ENCODE data around the gene KIAA0040. TPM values are rescaled to one million over a fixed set of nuclear protein-coding genes. Genes with fewer than 3 reads are reported as not detected.

Gene KIAA0040
- total RNA-seq, 1 donor from 2014 or later: 0.73 TPM

DNA sequence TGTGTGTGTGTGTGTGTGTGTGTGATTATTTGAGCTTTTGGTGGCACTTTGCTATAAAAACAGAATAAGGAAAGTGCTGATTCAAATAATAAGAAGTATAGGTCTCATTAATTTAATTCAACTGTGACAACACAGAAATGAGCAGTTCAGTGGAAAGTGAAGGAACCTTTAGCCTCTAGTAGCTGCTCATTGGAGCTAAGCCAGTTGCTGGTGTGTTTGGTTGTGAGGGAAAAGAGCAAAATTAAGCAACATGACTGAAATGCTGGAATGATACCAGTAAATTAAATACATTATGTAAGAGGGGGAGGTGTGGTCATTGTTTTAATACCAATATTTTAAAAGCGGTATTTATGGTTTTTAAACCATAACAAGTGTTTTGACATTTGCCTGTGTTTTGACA is 55.2 kb downstream of the KIAA0040 start:
- Mint-ChIP-seq H3K27ac (ENCODE audit: unreplicated experiment) (no peak overlapping the region), H3K27me3 (ENCODE audit: unreplicated experiment) (peaks cover 2% of the 10 kb centered on the region), H3K4me1 (ENCODE audit: unreplicated experiment) (peaks cover 6% of the 10 kb centered on the region), H3K36me3 (ENCODE audit: unreplicated experiment) (no peaks in the 10 kb centered on the region), H3K4me3 (ENCODE audit: unreplicated experiment) (no peak overlapping the region), H3K9me3 (ENCODE audit: unreplicated experiment) (no peaks in the 10 kb centered on the region)
- TF ChIP-seq CTCF (IDR thresholded peaks at IDR 0.05): no peak
- no peak for DNase-seq (ENCODE audit: extremely low spot score, unreplicated experiment)

GRCh38 chr1:175136246-175136645 is 56.3 kb downstream of the KIAA0040 start:
- Mint-ChIP-seq H3K4me3 (ENCODE audit: unreplicated experiment) (no peak overlapping the region), H3K27ac (ENCODE audit: unreplicated experiment) (no peak overlapping the region), H3K9me3 (ENCODE audit: unreplicated experiment) (no peaks in the 10 kb centered on the region), H3K27me3 (ENCODE audit: unreplicated experiment) (peaks cover 2% of the 10 kb centered on the region), H3K36me3 (ENCODE audit: unreplicated experiment) (no peaks in the 10 kb centered on the region), H3K4me1 (ENCODE audit: unreplicated experiment) (peaks cover 13% of the 10 kb centered on the region)
- TF ChIP-seq CTCF (IDR thresholded peaks at IDR 0.05): no peak
- DNase-seq (ENCODE audit: extremely low spot score, unreplicated experiment): no peak

- H3K4me3 Mint-ChIP-seq (ENCODE audit: unreplicated experiment): no peak overlapping the region
- H3K9me3 Mint-ChIP-seq (ENCODE audit: unreplicated experiment): no peaks in the 10 kb centered on the region
- no peak for TF ChIP-seq CTCF (IDR thresholded peaks at IDR 0.05)
- no peak overlapping the region for H3K27ac Mint-ChIP-seq (ENCODE audit: unreplicated experiment)
- H3K36me3 Mint-ChIP-seq (ENCODE audit: unreplicated experiment): no peaks in the 10 kb centered on the region
- peaks cover 26% of the 10 kb centered on the region for H3K4me1 Mint-ChIP-seq (ENCODE audit: unreplicated experiment)
- H3K27me3 Mint-ChIP-seq (ENCODE audit: unreplicated experiment): peaks cover 2% of the 10 kb centered on the region
- DNase-seq (ENCODE audit: extremely low spot score, unreplicated experiment): no peak
These were observed 58.1 kb downstream of the KIAA0040 start for GRCh38 chr1:175134500-175134899.

- no peak overlapping the region for H3K4me3 Mint-ChIP-seq (ENCODE audit: unreplicated experiment)
- no peak overlapping the region for H3K27ac Mint-ChIP-seq (ENCODE audit: unreplicated experiment)
- no peaks in the 10 kb centered on the region for H3K36me3 Mint-ChIP-seq (ENCODE audit: unreplicated experiment)
- H3K9me3 Mint-ChIP-seq (ENCODE audit: unreplicated experiment): no peaks in the 10 kb centered on the region
- peaks cover 2% of the 10 kb centered on the region for H3K27me3 Mint-ChIP-seq (ENCODE audit: unreplicated experiment)
- TF ChIP-seq CTCF (IDR thresholded peaks at IDR 0.05): no peak
- no peak for DNase-seq (ENCODE audit: extremely low spot score, unreplicated experiment)
- H3K4me1 Mint-ChIP-seq (ENCODE audit: unreplicated experiment): peaks cover 26% of the 10 kb centered on the region
These were observed 58.7 kb downstream of the KIAA0040 start for GRCh38 chr1:175133673-175134435.

- Mint-ChIP-seq H3K4me1 (ENCODE audit: unreplicated experiment) (peaks cover 26% of the 10 kb centered on the region), H3K9me3 (ENCODE audit: unreplicated experiment) (no peaks in the 10 kb centered on the region), H3K36me3 (ENCODE audit: unreplicated experiment) (no peaks in the 10 kb centered on the region), H3K27ac (ENCODE audit: unreplicated experiment) (peak overlapping the region; percentile 50), H3K4me3 (ENCODE audit: unreplicated experiment) (no peak overlapping the region), H3K27me3 (ENCODE audit: unreplicated experiment) (peaks cover 2% of the 10 kb centered on the region)
- no peak for TF ChIP-seq CTCF (IDR thresholded peaks at IDR 0.05)
- DNase-seq (ENCODE audit: extremely low spot score, unreplicated experiment): no peak
These were observed 60.1 kb downstream of the KIAA0040 start for GRCh38 chr1:175132436-175132835.

Data from osteocyte (in vitro differentiated cells).